Measurements from ENCODE around the gene AFF3. TPM values are rescaled to one million over a fixed set of nuclear protein-coding genes. Genes with fewer than 3 reads are reported as not detected.

AFF3 gene
- total and polyA plus RNA-seq, 8 donors, result 1.4 to 78.8 (median 14.7) TPM

GRCh38 chr2:100059638-100060037, 82.8 kb downstream of the AFF3 start:
- H3K27me3 ChIP-seq, result no peaks in the 10 kb centered on the region
- H3K36me3 ChIP-seq, result no peaks in the 10 kb centered on the region
- H3K4me1 ChIP-seq, result peaks cover 0 to 22% (median 8%) of the 10 kb centered on the region in 4 donors
- H3K27ac ChIP-seq, result no peak overlapping the region
- intact Hi-C loops (cut with DNase I; ENCODE audit: low total_unique reads), result no loop called here
- H3K4me3 ChIP-seq, result no peak overlapping the region
- 72 to 78% (median 73%) methylated on average over 4 of the region's 4 CpGs for WGBS, 5 donors
- no peak for DNase-seq
- TF ChIP-seq POLR2AphosphoS5 (IDR thresholded peaks at IDR 0.05) (no peak), EP300 (IDR thresholded peaks at IDR 0.05) (no peak), POLR2A (IDR thresholded peaks at IDR 0.05) (no peak), CTCF (IDR thresholded peaks at IDR 0.05) (no peak)
- no peaks in the 10 kb centered on the region for H3K9me3 ChIP-seq

GRCh38 chr2:100057901-100058261, 84.5 kb downstream of the AFF3 start:
- no peaks in the 10 kb centered on the region for H3K36me3 ChIP-seq
- H3K27ac ChIP-seq, result no peak overlapping the region
- peaks cover 0 to 28% (median 14%) of the 10 kb centered on the region in 4 donors for H3K4me1 ChIP-seq
- H3K9me3 ChIP-seq, result no peaks in the 10 kb centered on the region
- no peak overlapping the region for H3K4me3 ChIP-seq
- TF ChIP-seq EP300 (IDR thresholded peaks at IDR 0.05) (no peak), CTCF (IDR thresholded peaks at IDR 0.05) (no peak), POLR2AphosphoS5 (IDR thresholded peaks at IDR 0.05) (no peak), POLR2A (IDR thresholded peaks at IDR 0.05) (no peak)
- H3K27me3 ChIP-seq, result no peaks in the 10 kb centered on the region
- no peak for DNase-seq
- intact Hi-C loops (cut with DNase I; ENCODE audit: low total_unique reads), result no loop called here

- no peak for TF ChIP-seq POLR2AphosphoS5 (IDR thresholded peaks at IDR 0.05)
- TF ChIP-seq CTCF (IDR thresholded peaks at IDR 0.05), result no peak
- no peak for TF ChIP-seq POLR2A (IDR thresholded peaks at IDR 0.05)
- no peak for TF ChIP-seq EP300 (IDR thresholded peaks at IDR 0.05)
- H3K4me3 ChIP-seq, result no peak overlapping the region
- peaks cover 0 to 28% (median 16%) of the 10 kb centered on the region in 4 donors for H3K4me1 ChIP-seq
- 65 to 79% (median 71%) methylated on average over 2 of the region's 2 CpGs for WGBS, 5 donors
- no peaks in the 10 kb centered on the region for H3K27me3 ChIP-seq
- intact Hi-C loops (cut with DNase I; ENCODE audit: low total_unique reads), result no loop called here
- H3K36me3 ChIP-seq, result no peaks in the 10 kb centered on the region
- no peak for DNase-seq
- peak overlapping the region in 2 of 5 donors; percentile 1 to 42 for H3K27ac ChIP-seq
- no peaks in the 10 kb centered on the region for H3K9me3 ChIP-seq
Measured at GRCh38 chr2:100054426-100054825, 88.0 kb downstream of the AFF3 start.

GRCh38 chr2:100053087-100053885, 89.1 kb downstream of the AFF3 start:
- Histone ChIP-seq H3K27ac (peak overlapping the region in 4 of 5 donors; percentile 3 to 25 (median 12)), H3K4me3 (no peak overlapping the region), H3K36me3 (no peaks in the 10 kb centered on the region), H3K9me3 (no peaks in the 10 kb centered on the region), H3K4me1 (peaks cover 0 to 27% (median 16%) of the 10 kb centered on the region in 4 donors), H3K27me3 (no peaks in the 10 kb centered on the region)
- intact Hi-C loops (cut with DNase I; ENCODE audit: low total_unique reads), result no loop called here
- WGBS, 5 donors, result 76 to 92% (median 82%) methylated on average over 5 of the region's 5 CpGs
- DNase-seq, result no peak
- TF ChIP-seq POLR2AphosphoS5 (IDR thresholded peaks at IDR 0.05) (no peak), EP300 (IDR thresholded peaks at IDR 0.05) (no peak), POLR2A (IDR thresholded peaks at IDR 0.05) (no peak), CTCF (IDR thresholded peaks at IDR 0.05) (no peak)

Data from stomach (tissue), 9 donors.